ENCODE measurements around the gene SKI. TPM values are rescaled to one million over a fixed set of nuclear protein-coding genes. Genes with fewer than 3 reads are reported as not detected.

Gene SKI
- total RNA-seq, 1 donor from 2014 or later, result 13.5 TPM

- TF ChIP-seq, protein P1, sequence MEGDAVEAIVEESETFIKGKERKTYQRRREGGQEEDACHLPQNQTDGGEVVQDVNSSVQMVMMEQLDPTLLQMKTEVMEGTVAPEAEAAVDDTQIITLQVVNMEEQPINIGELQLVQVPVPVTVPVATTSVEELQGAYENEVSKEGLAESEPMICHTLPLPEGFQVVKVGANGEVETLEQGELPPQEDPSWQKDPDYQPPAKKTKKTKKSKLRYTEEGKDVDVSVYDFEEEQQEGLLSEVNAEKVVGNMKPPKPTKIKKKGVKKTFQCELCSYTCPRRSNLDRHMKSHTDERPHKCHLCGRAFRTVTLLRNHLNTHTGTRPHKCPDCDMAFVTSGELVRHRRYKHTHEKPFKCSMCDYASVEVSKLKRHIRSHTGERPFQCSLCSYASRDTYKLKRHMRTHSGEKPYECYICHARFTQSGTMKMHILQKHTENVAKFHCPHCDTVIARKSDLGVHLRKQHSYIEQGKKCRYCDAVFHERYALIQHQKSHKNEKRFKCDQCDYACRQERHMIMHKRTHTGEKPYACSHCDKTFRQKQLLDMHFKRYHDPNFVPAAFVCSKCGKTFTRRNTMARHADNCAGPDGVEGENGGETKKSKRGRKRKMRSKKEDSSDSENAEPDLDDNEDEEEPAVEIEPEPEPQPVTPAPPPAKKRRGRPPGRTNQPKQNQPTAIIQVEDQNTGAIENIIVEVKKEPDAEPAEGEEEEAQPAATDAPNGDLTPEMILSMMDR (conservative IDR thresholded peaks at IDR 0.05; ENCODE audit: low read depth, low read length), result no peak
- no peak overlapping the region for H3K4me3 ChIP-seq (ENCODE audit: low read depth, low read length)
- no peak for DNase-seq (ENCODE audit: low read depth)
These were observed 40.5 kb upstream of the SKI start for GRCh38 chr1:2187619-2188018.

- no peak for DNase-seq (ENCODE audit: low read depth)
- TF ChIP-seq, protein P1 (conservative IDR thresholded peaks at IDR 0.05; ENCODE audit: low read depth, low read length), result no peak
- no peak overlapping the region for H3K4me3 ChIP-seq (ENCODE audit: low read depth, low read length)
These were observed 39.8 kb upstream of the SKI start for GRCh38 chr1:2188336-2188735.

- DNase-seq (ENCODE audit: low read depth), result no peak
- TF ChIP-seq, protein P1 (conservative IDR thresholded peaks at IDR 0.05; ENCODE audit: low read depth, low read length), result no peak
- H3K4me3 ChIP-seq (ENCODE audit: low read depth, low read length), result peak overlapping the region; percentile 56
These were observed 38.4 kb upstream of the SKI start for GRCh38 chr1:2189459-2190425.

GRCh38 chr1:2190491-2190976 lies 37.6 kb upstream of the SKI start:
- TF ChIP-seq, protein P1 (conservative IDR thresholded peaks at IDR 0.05; ENCODE audit: low read depth, low read length), result no peak
- H3K4me3 ChIP-seq (ENCODE audit: low read depth, low read length), result peak overlapping the region; percentile 56
- DNase-seq (ENCODE audit: low read depth), result no peak

GRCh38 chr1:2192031-2192995 lies 35.8 kb upstream of the SKI start:
- no peak overlapping the region for H3K4me3 ChIP-seq (ENCODE audit: low read depth, low read length)
- no peak for DNase-seq (ENCODE audit: low read depth)
- TF ChIP-seq, protein P1 (conservative IDR thresholded peaks at IDR 0.05; ENCODE audit: low read depth, low read length), result no peak

DNA sequence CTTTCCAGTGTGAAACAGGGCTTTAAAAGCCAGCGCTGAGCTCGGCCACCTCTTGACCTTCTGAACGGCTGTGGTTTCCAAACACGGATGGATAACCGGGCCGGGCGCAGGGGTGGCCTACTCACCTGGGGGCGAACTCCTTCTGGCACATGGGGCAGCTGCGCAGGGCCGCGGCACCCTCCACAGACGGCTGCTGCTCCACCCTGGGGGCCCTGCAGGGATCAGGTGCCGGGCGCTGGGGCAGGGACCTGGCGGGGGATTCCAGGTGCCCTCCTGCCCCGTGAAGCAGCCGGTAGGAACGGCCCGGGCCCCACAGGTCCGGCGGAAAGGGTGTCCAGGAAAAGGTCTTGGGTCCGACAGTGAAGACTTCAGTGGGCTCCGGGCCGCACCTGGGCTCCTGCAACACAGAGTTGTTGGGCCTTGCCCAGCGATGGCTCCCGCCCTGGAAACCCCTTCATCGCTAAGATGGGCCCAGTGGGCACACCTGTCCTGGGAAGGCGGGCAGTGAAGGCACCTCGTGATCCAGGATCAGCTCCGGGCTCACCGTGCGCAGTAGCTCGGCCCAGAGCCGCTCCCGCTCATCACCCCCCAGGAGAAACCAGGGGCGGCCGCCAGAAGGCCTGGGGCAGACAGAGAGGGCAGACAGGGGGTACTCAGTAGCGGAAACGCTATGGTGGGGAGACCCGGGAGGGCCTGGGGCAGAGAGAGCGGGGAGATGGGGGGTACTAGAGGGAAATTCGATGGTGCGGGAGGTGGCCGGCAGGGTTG lies 34.4 kb upstream of the SKI start:
- TF ChIP-seq, protein P1 (conservative IDR thresholded peaks at IDR 0.05; ENCODE audit: low read depth, low read length), result no peak
- DNase-seq (ENCODE audit: low read depth), result no peak
- H3K4me3 ChIP-seq (ENCODE audit: low read depth, low read length), result peak overlapping the region; percentile 75

All from epithelial cell of proximal tubule (primary cell).